Fibroblast of lung (primary cell): ENCODE results near the gene PRKCA.

Source experiments
- EZH2 ChIP-seq: IDR thresholded peaks from 2 replicates; pipeline ENCODE4 v1.5.1; 2012; ENCODE audit warnings: low read length, control low read depth, mild to moderate bottlenecking; ENCODE audit errors: missing control alignments
- TF ChIP-seq, protein P1 (sequence below), 2 donors: IDR thresholded peaks in 1 of 2; conservative IDR thresholded peaks in 1 of 2; 1 replicate in 1 of 2; 2 replicates in 1 of 2; pipeline ENCODE4 v1.5.1; 2011 to 2012; ENCODE audit warnings: low read length in 2 of 2, control low read depth in 1 of 2, inconsistent platforms in 1 of 2, low read depth in 1 of 2, mild to moderate bottlenecking in 1 of 2

DNA sequence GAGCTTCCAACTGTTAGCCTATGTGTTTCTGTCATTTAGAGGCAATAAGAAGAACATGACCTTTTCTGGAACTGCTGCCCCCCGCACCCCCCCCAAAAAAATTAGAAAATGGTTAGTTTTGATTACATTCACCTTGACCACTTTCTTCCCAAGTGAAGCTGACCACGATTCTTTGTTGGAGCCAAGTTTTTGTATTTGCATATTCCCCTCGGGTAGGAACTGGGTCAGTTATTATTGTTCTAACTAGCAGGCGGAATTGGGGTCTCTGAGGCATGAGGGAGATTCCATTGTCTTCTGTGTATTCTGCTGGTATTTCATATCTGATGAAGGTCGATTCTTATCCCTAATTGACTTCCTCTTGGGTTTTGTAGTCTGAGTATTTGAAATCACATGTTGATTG, 231.6 kb downstream of the PRKCA start:
- TF ChIP-seq EZH2, result no peak
- TF ChIP-seq, protein P1, sequence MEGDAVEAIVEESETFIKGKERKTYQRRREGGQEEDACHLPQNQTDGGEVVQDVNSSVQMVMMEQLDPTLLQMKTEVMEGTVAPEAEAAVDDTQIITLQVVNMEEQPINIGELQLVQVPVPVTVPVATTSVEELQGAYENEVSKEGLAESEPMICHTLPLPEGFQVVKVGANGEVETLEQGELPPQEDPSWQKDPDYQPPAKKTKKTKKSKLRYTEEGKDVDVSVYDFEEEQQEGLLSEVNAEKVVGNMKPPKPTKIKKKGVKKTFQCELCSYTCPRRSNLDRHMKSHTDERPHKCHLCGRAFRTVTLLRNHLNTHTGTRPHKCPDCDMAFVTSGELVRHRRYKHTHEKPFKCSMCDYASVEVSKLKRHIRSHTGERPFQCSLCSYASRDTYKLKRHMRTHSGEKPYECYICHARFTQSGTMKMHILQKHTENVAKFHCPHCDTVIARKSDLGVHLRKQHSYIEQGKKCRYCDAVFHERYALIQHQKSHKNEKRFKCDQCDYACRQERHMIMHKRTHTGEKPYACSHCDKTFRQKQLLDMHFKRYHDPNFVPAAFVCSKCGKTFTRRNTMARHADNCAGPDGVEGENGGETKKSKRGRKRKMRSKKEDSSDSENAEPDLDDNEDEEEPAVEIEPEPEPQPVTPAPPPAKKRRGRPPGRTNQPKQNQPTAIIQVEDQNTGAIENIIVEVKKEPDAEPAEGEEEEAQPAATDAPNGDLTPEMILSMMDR (conservative IDR thresholded peaks at IDR 0.05 in 1 of 2, IDR thresholded peaks at IDR 0.05 in 1 of 2; ENCODE audit: low read depth in 1 of 2, low read length in 2 of 2), result no peak
